Measurements from ENCODE around the gene NDUFS5. TPM values are rescaled to one million over a fixed set of nuclear protein-coding genes. Genes with fewer than 3 reads are reported as not detected.
"Not testable (repeated sequence)": the region's sequence is repeated elsewhere in the genome, so short reads cannot be mapped to it uniquely, and the experiment has no call there.

The NDUFS5 gene
- total RNA-seq, 4 donors from 2014 or later = 99.9 to 418 (median 312) TPM

- H3K4me1 ChIP-seq = peaks cover 0 to 27% (median 6%) of the 10 kb centered on the region in 4 donors
- intact Hi-C loops (cut with DNase I; ENCODE audit: low total_unique reads) (no loop called here), in situ Hi-C loops (cut with MboI; ENCODE audit: low pct_ligation_motif_present in 1 of 4, low pct_unique_long_range_greater_than_20kb in 1 of 4, low sequenced_read_pairs in 3 of 4) (loop anchor here in 1 of 4 donors (25.0 kb wide), 1 partner anchor 175 kb away; the partner anchor contains the start of gene GJA9)
- TF ChIP-seq CTCF (IDR thresholded peaks at IDR 0.05) = no peak
- no peak for TF ChIP-seq POLR2A (IDR thresholded peaks at IDR 0.05)
- TF ChIP-seq POLR2AphosphoS5 (IDR thresholded peaks at IDR 0.05) = no peak
- TF ChIP-seq EP300 (IDR thresholded peaks at IDR 0.05; ENCODE audit: low read depth) = no peak
- H3K9me3 ChIP-seq = no peaks in the 10 kb centered on the region
- no peak overlapping the region for H3K4me3 ChIP-seq
- no peaks in the 10 kb centered on the region for H3K36me3 ChIP-seq
- no peaks in the 10 kb centered on the region for H3K27me3 ChIP-seq
- no peak for DNase-seq
- H3K27ac ChIP-seq = no peak overlapping the region
- WGBS, 2 donors (ENCODE audit: low coverage in 1 of 2) = 64 to 74% methylated on average over 4 of the region's 4 CpGs
Measured at GRCh38 chr1:39061951-39062350, 35.8 kb downstream of the NDUFS5 start.

GRCh38 chr1:39063191-39063590, 37.0 kb downstream of the NDUFS5 start:
- in situ Hi-C loops (cut with MboI; ENCODE audit: low pct_ligation_motif_present in 1 of 4, low pct_unique_long_range_greater_than_20kb in 1 of 4, low sequenced_read_pairs in 3 of 4) = loop anchor here in 1 of 4 donors (25.0 kb wide), 1 partner anchor 176 kb away; the partner anchor contains the start of gene GJA9
- WGBS, 2 donors (ENCODE audit: low coverage in 1 of 2) = 70 to 79% methylated on average over 7 of the region's 7 CpGs
- intact Hi-C loops (cut with DNase I; ENCODE audit: low total_unique reads) = no loop called here
- peaks cover 0 to 27% (median 6%) of the 10 kb centered on the region in 4 donors for H3K4me1 ChIP-seq
- DNase-seq = no peak
- no peak overlapping the region for H3K27ac ChIP-seq
- H3K27me3 ChIP-seq = no peaks in the 10 kb centered on the region
- no peaks in the 10 kb centered on the region for H3K9me3 ChIP-seq
- TF ChIP-seq POLR2A (IDR thresholded peaks at IDR 0.05) = no peak
- TF ChIP-seq CTCF (IDR thresholded peaks at IDR 0.05) = no peak
- no peak for TF ChIP-seq EP300 (IDR thresholded peaks at IDR 0.05; ENCODE audit: low read depth)
- no peak for TF ChIP-seq POLR2AphosphoS5 (IDR thresholded peaks at IDR 0.05)
- no peaks in the 10 kb centered on the region for H3K36me3 ChIP-seq
- H3K4me3 ChIP-seq = no peak overlapping the region

DNA sequence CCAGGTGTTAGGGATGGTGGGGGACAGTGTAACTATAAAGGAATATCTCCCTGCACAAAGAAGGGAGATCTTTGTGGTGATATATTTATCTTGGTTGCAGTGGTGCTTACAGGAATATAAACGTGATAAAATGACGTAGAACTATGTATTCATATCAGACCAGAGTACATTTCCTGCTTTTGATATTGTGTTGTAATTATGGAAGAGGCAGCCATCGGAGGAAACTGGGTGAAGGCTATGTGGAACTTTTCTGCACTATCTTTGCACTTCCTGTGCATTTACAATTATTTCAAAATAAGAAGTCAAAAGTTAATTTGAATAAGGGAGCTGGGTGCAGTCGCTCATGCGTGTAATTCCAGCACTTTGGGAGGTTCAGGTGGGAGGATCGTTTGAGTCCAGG, 37.6 kb downstream of the NDUFS5 start:
- 27 to 47% methylated on average over 5 to 6 of the region's 6 CpGs for WGBS, 2 donors (ENCODE audit: low coverage in 1 of 2)
- intact Hi-C loops (cut with DNase I; ENCODE audit: low total_unique reads) = no loop called here

DNA sequence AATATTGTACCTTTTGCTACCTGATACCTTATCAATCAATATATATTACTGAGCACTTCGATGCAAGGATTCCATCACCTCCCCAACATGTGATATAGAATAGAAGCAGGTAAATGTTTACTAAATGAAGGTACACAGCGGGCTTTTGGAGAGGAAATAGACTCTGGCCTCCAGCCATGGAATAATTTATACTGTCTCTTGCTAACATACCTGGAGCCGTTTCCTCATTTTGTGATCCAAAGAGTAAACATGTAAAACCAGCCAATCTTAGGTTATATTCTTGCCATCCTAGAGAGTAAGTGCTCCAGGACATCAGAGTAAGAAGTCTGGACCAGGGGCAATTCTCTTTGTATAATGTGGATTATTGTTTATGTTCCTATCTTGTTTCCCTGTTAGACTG, 39.4 kb downstream of the NDUFS5 start:
- Histone ChIP-seq H3K27ac (peak overlapping the region in 1 of 4 donors; percentile 16), H3K4me1 (peaks cover 0 to 27% (median 6%) of the 10 kb centered on the region in 4 donors), H3K4me3 (no peak overlapping the region), H3K27me3 (no peaks in the 10 kb centered on the region), H3K9me3 (no peaks in the 10 kb centered on the region), H3K36me3 (no peaks in the 10 kb centered on the region)
- in situ Hi-C loops (cut with MboI; ENCODE audit: low pct_ligation_motif_present in 1 of 4, low pct_unique_long_range_greater_than_20kb in 1 of 4, low sequenced_read_pairs in 3 of 4) = loop anchor here in 1 of 4 donors (25.0 kb wide), 1 partner anchor 178 kb away; the partner anchor contains the start of gene GJA9
- TF ChIP-seq POLR2A (IDR thresholded peaks at IDR 0.05) (no peak), CTCF (IDR thresholded peaks at IDR 0.05) (no peak)
- no peak for DNase-seq
- WGBS, 2 donors (ENCODE audit: low coverage in 1 of 2) = 42 to 48% methylated on average over 3 of the region's 3 CpGs
- intact Hi-C loops (cut with DNase I; ENCODE audit: low total_unique reads) = no loop called here

More for the DNA sequence above, 37.6 kb downstream of the NDUFS5 start:
- in situ Hi-C loops (cut with MboI; ENCODE audit: low pct_ligation_motif_present in 1 of 4, low pct_unique_long_range_greater_than_20kb in 1 of 4, low sequenced_read_pairs in 3 of 4) = loop anchor here in 1 of 4 donors (25.0 kb wide), 1 partner anchor 176 kb away; the partner anchor contains the start of gene GJA9
- Histone ChIP-seq H3K27me3 (no peaks in the 10 kb centered on the region), H3K9me3 (no peaks in the 10 kb centered on the region), H3K36me3 (no peaks in the 10 kb centered on the region), H3K4me1 (peaks cover 0 to 27% (median 6%) of the 10 kb centered on the region in 4 donors), H3K4me3 (no peak overlapping the region), H3K27ac (no peak overlapping the region)
- no peak for DNase-seq
- TF ChIP-seq CTCF (IDR thresholded peaks at IDR 0.05) (no peak), POLR2A (IDR thresholded peaks at IDR 0.05) (no peak), POLR2AphosphoS5 (IDR thresholded peaks at IDR 0.05) (no peak), EP300 (IDR thresholded peaks at IDR 0.05; ENCODE audit: low read depth) (no peak)

DNA sequence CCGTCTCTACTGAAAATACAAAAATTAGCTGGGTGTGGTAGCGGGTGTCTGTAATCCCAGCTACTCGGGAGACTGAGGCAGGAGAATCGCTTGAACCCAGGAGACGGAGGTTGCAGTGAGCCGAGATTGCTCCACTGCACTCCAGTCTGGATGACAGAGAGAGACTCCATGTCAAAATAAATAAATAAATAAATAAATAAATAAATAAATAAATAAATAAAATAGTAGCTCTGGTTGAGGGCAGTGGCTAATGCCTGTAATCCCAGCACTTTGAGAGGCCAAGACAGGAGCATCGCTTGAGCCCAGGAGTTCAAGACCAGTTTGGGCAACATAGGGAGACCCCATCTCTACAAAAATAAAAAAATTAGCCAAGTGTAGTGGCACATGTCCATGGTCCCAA, 42.1 kb downstream of the NDUFS5 start:
- H3K36me3 ChIP-seq; H3K4me3 ChIP-seq; H3K27me3 ChIP-seq; intact Hi-C loops (cut with DNase I; ENCODE audit: low total_unique reads); H3K9me3 ChIP-seq; H3K27ac ChIP-seq; DNase-seq: not testable (repeated sequence)
- peaks cover 0 to 32% (median 6%) of the 10 kb centered on the region in 4 donors for H3K4me1 ChIP-seq
- 93 to 96% methylated on average over 6 to 7 of the region's 7 CpGs for WGBS, 2 donors (ENCODE audit: low coverage in 1 of 2)
- in situ Hi-C loops (cut with MboI; ENCODE audit: low pct_ligation_motif_present in 1 of 4, low pct_unique_long_range_greater_than_20kb in 1 of 4, low sequenced_read_pairs in 3 of 4) = loop anchor here in 1 of 4 donors (25.0 kb wide), 1 partner anchor 181 kb away; the partner anchor contains the start of gene GJA9

DNA sequence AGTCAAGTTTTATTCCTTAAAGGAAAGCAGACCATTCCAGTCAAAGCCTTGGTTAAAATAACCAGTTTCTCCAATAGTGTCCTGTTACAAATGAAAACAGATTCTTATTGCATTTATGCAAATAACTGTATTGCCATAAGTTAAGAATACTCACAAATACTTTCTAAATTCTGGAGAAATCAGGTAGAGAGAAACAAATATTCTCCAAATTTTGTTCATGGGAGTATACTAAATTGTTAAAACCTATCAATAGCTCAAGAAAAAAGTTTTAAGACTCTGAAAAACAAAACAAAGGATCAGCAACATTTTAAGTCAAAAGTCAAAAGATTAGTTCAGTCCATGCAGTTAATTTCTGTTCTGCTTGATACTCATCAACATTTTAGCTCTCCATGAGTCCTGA, 45.4 kb downstream of the NDUFS5 start:
- H3K27ac ChIP-seq; H3K4me1 ChIP-seq; H3K4me3 ChIP-seq; H3K9me3 ChIP-seq; H3K27me3 ChIP-seq; DNase-seq; intact Hi-C loops (cut with DNase I; ENCODE audit: low total_unique reads); H3K36me3 ChIP-seq: not testable (repeated sequence)
- in situ Hi-C loops (cut with MboI; ENCODE audit: low pct_ligation_motif_present in 1 of 4, low pct_unique_long_range_greater_than_20kb in 1 of 4, low sequenced_read_pairs in 3 of 4) = loop anchor here in 1 of 4 donors (25.0 kb wide), 1 partner anchor 184 kb away; the partner anchor contains the start of gene GJA9
